GM12864 (cell line): ENCODE measurements around the gene FBXL16.

ENCODE experiments used
- DNase-seq: peaks from one replicate; pipeline ENCODE4 v3.0.0-alpha.2; 2011; ENCODE audit warnings: low read depth
- H3K4me3 ChIP-seq: 2 replicates; pipeline ENCODE4 v1.5.1; 2011; ENCODE audit warnings: mild to moderate bottlenecking, low read depth, low read length, control low read depth
- TF ChIP-seq, protein P1 (sequence below): IDR thresholded peaks from 2 replicates; pipeline ENCODE4 v1.5.1; 2011; ENCODE audit warnings: low read depth, mild to moderate bottlenecking, moderate library complexity, low read length, control low read depth, inconsistent platforms; ENCODE audit errors: missing control alignments

FBXL16 gene

DNA sequence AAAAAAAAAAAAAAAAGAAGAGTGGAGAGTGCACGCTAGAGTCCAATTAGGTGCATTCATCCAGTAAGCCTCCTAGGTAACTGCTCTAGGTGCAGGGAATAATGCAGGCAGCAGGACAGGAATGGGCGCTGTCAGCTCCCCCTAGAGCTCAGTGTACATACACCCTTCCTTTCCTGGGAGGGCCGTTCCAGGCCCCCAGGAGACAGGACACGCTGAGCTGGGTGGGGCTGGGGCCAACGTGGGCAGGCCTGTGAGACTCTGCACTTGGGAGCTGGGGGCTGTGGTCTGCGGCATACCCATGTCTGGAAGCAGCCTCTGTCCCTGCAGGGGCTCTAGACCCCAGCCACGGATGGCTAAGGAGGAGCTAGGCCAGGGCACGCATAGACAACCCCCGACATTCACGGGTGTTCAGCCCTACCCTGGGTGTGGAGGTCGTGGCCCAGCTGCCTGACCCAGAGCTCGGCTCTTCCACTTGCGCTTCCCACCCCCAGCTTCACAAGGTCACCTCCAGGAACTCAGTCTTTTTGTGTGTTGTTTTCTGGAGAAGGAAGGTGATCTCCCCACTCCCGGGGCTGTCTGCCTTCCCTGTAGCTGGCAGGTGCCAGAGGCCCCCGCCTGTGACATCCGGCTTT is 14.3 kb upstream of the FBXL16 start:
- DNase-seq: no peak
- peak overlapping the region; percentile 90 for H3K4me3 ChIP-seq
- TF ChIP-seq, protein P1, sequence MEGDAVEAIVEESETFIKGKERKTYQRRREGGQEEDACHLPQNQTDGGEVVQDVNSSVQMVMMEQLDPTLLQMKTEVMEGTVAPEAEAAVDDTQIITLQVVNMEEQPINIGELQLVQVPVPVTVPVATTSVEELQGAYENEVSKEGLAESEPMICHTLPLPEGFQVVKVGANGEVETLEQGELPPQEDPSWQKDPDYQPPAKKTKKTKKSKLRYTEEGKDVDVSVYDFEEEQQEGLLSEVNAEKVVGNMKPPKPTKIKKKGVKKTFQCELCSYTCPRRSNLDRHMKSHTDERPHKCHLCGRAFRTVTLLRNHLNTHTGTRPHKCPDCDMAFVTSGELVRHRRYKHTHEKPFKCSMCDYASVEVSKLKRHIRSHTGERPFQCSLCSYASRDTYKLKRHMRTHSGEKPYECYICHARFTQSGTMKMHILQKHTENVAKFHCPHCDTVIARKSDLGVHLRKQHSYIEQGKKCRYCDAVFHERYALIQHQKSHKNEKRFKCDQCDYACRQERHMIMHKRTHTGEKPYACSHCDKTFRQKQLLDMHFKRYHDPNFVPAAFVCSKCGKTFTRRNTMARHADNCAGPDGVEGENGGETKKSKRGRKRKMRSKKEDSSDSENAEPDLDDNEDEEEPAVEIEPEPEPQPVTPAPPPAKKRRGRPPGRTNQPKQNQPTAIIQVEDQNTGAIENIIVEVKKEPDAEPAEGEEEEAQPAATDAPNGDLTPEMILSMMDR: peak; percentile 39

DNA sequence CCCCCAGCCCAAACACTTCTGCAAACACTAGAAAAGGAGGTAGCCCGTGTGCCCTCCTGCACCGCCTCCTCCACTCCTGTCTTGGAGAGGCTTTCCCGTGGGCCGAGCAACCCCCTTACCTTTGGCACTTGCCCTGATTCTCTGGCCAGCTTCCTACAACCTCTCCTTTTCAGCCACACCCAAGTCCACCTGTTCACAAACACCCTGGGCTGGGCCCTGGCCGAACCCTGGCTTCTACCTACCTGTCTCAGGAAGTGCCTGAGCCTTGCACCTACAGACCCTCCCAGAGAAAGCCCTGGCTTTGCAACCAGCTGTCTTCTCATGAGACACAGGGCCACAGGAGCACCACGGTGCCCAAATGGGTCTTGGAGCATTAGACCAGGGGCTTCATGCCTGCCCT is 13.3 kb upstream of the FBXL16 start:
- TF ChIP-seq, protein P1: no peak
- DNase-seq: no peak
- H3K4me3 ChIP-seq: no peak overlapping the region

DNA sequence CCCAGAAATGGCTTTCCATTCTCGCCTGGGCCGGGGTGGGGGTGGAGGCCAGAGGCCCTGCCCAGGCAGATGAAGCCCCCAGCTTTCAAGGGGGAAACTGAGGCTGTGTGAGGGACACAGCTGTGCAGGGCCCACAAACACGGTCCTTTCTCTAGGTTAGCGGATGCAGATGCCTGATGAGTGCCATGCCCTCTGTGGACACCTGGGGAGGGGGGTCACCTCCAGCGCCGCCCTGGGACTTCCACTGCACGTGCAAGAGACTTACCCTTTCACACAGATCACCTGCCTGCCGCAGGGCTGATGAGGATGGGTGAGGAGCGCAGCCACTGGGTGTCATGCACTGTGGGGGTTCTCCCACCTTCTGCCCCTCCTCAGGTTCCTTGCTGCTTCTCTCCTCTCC is 12.8 kb upstream of the FBXL16 start:
- TF ChIP-seq, protein P1: no peak
- no peak overlapping the region for H3K4me3 ChIP-seq
- DNase-seq: no peak

DNA sequence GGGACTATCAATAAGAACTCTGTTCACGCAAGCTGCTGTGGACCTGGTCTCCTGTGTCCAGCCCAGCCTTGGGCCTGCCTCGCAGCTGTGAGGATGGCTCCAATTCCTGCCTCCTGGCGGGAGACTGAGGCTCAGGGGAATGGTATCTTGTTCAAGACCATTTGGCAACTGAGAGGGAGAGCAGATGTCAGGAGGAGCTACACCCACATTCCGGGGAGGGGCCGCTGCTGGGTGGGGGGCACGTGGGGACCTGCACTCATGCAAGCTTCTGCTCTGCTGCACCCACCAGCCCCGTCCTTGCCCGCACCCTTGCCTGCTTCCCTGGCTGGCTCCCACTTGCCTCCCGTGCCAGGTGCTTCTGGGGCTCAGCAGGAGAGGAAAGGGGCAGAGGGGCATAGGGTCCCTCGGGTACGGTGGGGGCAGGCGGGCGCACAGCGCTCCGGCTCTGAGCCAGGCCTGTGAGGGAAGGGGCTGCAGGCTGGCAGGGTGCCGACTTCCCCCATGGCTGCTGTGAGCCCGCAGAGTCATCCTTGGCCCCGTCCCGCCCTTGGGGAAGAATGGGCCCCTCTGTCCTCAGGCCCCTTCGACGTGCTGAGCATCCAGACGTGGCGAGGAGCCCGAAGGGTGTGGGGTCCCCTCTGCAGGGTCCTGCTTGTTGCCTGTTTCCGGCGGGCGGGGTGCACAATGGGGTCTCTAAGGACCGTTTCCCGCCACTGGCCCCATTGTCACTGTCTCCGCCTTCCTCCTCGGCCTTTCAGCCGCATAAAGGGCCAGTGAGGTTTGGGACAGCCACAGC is 12.0 kb upstream of the FBXL16 start:
- DNase-seq: no peak
- TF ChIP-seq, protein P1: no peak
- H3K4me3 ChIP-seq: no peak overlapping the region

DNA sequence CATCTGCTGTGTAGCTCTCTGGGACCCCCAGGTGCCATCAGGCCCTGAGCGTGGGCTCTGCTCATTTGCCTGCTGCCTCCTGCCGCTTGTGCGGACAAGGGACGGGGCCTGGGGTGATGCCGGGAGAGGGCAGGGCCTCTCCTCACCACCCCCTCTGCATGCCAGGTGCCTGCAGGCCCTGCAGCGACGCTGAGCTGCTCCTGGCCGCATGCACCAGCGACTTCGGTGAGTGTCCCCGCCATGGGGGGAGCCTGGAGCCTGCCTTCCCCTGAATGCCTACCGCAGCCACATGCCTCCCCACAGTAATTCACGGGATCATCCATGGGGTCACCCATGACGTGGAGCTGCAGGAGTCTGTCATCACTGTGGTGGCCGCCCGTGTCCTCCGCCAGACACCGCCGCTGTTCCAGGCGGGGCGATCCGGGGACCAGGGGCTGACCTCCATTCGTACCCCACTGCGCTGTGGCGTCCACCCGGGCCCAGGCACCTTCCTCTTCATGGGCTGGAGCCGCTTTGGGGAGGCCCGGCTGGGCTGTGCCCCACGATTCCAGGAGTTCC is 11.2 kb upstream of the FBXL16 start:
- no peak for DNase-seq
- H3K4me3 ChIP-seq: no peak overlapping the region
- TF ChIP-seq, protein P1: no peak

DNA sequence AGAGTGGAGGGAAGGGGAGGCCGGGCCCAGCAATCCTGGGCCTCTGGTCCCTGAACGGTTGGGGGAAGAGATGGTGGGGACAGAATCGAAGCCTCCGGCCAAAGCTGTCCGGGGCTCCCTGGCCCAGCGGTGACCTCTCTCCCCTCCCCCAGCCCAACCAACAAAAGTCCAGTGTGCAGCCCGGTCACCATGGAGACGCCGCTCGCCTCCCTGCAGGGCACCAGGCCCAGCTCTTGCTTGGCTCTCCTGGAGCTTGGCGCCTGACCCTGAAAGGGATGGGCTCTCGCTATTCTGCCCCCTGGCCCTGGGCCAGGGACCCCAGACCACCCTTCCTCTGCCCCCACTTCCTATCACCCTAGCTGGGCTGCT is 10.6 kb upstream of the FBXL16 start:
- no peak for DNase-seq
- no peak overlapping the region for H3K4me3 ChIP-seq
- TF ChIP-seq, protein P1: no peak
